Cardiac fibroblast (primary cell): ENCODE data around the gene SMIM21.

ENCODE experiments used
- DNase-seq, 2 donors: peaks; one replicate each; pipeline versions ENCODE4 v3.0.0 to v3.0.0-alpha.2; 2010; ENCODE audit warnings: low read depth in 2 of 2
- H3K4me3 ChIP-seq, 2 donors: replicated peaks in 1 of 2; 1 replicate in 1 of 2; 2 replicates in 1 of 2; pipeline ENCODE4 v1.5.1; 2011; ENCODE audit warnings: low read depth in 2 of 2, low read length in 2 of 2, mild to moderate bottlenecking in 2 of 2, moderate library complexity in 1 of 2
- CTCF ChIP-seq: IDR thresholded peaks from one replicate; pipeline ENCODE4 v1.5.1; 2011; ENCODE audit warnings: low read depth, mild to moderate bottlenecking, low read length, inconsistent platforms

SMIM21 gene

DNA sequence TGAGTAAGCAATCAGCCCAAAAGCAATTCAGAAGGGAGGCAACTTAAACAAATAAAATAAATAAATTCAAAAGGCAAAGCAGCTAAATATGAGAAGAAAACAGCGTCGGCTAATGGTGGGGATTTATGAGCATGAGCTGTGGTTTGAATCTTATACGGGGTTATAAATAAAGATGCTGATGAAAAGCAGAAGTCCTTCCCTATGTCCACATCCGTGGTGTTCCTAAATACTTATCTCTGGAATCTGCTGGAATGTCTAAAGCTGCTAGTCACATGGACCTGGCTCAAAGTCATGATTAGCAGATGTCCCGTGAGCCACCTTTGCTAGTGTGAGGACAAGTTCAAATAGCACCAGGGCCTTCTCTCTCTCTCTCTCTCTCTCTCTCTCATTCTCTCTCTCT, 33.8 kb downstream of the SMIM21 start:
- H3K4me3 ChIP-seq = no peak overlapping the region
- TF ChIP-seq CTCF = no peak
- DNase-seq = no peak

GRCh38 chr18:75392226-75392578, 35.3 kb downstream of the SMIM21 start:
- no peak overlapping the region for H3K4me3 ChIP-seq
- TF ChIP-seq CTCF = no peak
- DNase-seq = no peak

- DNase-seq = no peak
- no peak for TF ChIP-seq CTCF
- H3K4me3 ChIP-seq = no peak overlapping the region
Observed at GRCh38 chr18:75391279-75392225, 36.0 kb downstream of the SMIM21 start.

DNA sequence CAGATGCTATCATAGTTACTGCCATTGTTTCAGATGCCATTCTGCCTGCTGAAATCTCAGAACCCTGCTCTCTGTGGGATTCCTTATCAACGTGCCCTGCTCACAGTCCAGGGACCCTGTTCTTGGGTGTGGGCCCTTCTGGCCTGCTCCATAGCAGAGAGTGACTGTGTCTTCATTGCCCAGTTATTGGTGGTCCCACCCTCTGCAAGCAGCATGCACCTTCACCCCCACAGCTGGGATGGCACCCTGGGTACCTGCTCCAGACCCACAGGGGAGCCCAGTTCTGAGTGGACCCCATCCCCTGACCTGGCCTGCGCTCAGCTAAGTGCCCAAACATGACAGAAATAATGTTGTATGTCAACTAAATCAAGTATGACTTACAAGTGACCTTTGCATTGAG, 36.6 kb downstream of the SMIM21 start:
- H3K4me3 ChIP-seq = no peak overlapping the region
- no peak for TF ChIP-seq CTCF
- no peak for DNase-seq

DNA sequence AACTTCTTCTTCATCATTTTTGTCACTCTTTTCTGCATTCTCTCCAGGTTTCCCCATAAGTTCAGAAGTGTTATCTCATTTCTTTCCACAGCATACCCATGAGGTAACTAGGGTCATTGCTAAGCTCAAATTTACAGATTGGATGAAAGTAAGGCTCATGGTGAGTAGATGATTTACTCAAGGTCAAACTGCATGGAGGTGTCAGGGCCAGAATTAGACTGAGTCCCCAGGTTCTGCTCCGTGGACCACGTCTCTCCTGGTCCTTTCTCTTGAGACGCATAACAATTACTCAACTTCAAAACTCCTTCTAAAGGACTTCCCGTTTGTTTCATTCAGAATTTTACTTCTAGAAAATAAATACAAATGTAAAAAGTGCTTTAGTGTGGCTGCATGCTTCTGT, 43.4 kb downstream of the SMIM21 start:
- no peak overlapping the region for H3K4me3 ChIP-seq
- DNase-seq = no peak
- TF ChIP-seq CTCF = no peak

DNA sequence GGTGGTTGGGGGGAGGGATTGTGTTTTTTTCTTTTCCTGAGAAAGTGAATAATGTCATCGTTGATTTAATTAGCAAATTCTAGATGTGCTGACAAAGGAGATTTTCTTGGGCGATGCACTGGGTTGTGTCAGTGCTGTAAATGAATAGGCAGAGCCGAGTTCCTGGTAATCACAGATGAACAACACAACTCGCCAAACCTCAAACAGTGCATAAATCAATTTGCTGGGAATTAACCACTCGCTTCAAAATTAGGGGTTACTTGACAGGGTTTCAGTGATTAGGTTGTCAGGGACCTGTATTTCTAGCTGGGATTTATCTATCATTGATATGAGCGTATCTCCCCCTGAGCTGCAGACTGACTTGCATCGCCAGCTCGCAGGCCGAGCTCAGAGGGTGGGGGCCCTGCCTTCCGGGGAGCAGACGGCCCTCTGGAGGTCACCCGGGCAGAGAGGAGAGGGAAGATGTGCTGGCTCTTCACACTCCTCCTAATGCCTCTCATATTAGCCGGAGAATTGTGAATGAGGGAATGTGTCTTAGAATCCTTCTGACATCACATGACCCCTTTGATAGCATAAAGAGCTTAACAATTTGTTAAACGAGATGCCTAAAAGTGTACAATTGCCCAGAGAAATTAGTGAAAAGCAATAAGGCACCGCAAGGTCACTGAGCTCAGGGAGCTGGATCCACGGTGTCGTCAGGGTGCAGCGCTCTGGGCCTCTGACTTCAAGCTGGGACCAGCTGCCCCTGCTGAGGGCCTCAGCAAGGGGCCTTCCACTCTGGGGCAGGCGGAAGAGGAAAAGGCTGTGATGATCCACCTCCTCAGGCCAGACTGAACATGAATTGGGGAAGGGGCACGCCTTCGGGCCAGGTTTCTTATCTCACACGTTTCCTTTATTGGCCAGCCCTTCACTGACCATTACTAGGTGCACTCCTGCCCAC, 48.9 kb downstream of the SMIM21 start:
- TF ChIP-seq CTCF = no peak
- no peak overlapping the region for H3K4me3 ChIP-seq
- no peak for DNase-seq
